Left colon (tissue), 2 donors: ENCODE data around the gene CETN1. TPM values are rescaled to one million over a fixed set of nuclear protein-coding genes. Genes with fewer than 3 reads are reported as not detected.

ENCODE experiments used
- ATAC-seq: fragments of 200-7000 bp; cut with Tn5 transposase; one replicate; pipeline ENCODE4 v1.9.1; 2020; ENCODE audit warnings: mild to moderate bottlenecking, moderate library complexity
- DNase-seq, 2 donors: peaks; one replicate each; pipeline ENCODE4 v3.0.0-alpha.2; 2020
- intact Hi-C, 2 donors: fragments of 100-400 bp; cut with DNase I in 1 of 2; cut with micrococcal nuclease in 1 of 2; formaldehyde crosslinking; loops; one replicate each; pipeline versions ENCODE4 v1.11.2 to v1.14.0; 2022; cut with DNase I, micrococcal nuclease
- total RNA-seq, 2 donors: library from RNA; stranded (reverse); fragmentation: NEBNext Ultra II Directional; extraction: Animal tissue kit (Norgen Biotek cat#: 25700); gene quantifications; one replicate each; pipeline ENCODE4 v1.2.1, GENCODE V29; 2021
- donor health status: DM: no; HTN: no; CAD: no.
- donor health status: DM: yes; HTN: yes; CAD: no.

CETN1 gene
- total RNA-seq, 2 donors from 2014 or later, result not detected

- DNase-seq (no peak), ATAC-seq (no peak)
- intact Hi-C loops, result no loop called here
These were observed 5.9 kb upstream of the CETN1 start for GRCh38 chr18:574149-574860.

DNA sequence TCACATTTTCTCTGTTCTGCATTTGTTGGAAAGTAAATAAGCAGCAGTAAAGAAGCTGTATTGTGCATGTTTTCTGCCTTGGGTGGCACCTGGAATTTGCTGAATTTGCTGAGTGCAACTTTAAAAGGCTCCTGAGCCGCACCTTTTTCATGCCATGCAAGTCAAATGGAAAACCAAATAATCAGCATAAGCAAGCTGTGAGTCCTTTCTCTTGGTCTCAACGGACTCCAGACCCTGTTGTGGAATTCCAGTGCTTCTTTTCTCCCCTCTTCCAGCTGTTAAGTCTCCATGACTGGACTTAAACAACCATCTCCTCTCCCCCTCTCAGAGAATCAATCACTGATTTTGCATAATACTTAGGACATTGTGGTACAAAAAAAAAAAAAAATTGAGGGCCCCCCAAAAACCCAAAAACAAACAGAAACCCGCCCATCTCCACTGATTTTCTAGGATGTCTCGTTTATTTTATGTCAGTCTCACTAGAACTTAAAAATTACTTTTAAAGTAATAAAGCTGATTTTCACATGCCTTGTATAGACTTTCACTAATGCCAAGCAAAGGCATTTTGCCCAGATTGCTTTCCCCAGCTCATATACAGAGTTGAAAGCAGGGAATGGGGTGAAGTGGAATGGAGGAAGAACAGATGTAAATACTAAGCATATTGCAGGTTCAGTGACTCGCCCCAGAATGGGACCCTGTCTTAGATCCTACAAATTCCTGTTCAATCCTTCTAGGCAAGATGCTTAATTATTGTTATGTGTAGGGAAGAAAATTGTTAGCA, 5.1 kb upstream of the CETN1 start:
- ATAC-seq, result no peak
- intact Hi-C loops, result no loop called here
- no peak for DNase-seq

GRCh38 chr18:576924-577323, 3.3 kb upstream of the CETN1 start:
- ATAC-seq, result no peak
- intact Hi-C loops, result no loop called here
- no peak for DNase-seq

DNA sequence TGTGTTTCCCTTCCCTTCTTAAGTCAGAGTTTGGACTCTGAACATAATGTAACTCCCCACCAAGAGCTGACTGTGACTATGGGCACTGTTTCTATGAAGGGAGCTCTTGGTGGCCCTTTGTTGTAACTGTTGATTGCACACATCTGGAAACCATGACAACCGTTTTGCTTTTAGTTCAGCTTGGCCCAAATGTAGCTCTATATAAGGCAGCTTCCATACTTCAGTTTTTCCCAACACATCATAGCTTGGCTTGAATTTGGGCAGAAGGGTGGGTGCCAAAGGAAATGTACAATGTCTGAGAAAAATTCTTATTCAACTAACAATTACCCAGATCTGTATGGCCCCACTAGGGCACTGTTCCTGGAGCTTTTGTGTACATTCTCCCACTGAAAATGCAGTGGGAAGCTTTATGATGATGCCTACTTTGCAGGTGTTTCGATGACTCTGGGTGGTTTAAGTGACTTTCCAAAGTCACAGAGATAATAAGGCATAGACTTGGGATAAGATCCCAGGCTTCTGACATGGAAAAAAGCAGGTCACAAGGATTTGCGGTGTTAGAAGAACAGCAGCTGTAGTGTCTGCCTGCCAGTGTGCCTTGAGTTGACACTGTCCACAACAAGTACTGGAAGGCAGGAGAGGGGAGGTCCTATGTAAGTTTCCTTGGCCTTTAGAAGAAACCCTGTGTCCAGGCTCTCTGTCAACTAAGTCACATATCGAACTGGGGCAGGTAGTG, 2.4 kb upstream of the CETN1 start:
- intact Hi-C loops, result no loop called here
- DNase-seq (no peak), ATAC-seq (no peak)

GRCh38 chr18:579238-579637, 942 bp upstream of the CETN1 start:
- intact Hi-C loops, result no loop called here
- ATAC-seq, result no peak
- DNase-seq, result no peak

DNA sequence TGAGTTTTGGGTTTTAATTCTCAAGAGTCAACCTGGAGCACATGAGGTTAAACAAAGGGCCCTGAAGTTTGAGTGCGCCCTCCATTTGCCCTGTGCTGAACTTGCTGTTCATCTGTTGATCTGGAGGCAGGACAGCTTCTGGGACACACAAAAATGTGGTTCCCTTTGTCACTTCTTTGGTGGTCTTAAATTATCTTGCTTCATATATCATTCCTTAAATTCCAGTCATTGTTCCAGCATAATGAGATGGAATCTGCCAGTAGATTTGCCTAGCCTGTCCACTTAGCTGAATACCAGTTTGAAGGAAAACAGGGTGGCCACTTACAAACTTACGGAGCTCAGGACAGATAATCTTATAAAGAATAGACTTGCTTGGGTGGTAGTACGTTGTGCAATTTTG, 916 bp downstream of the CETN1 start:
- ATAC-seq, result no peak
- intact Hi-C loops, result no loop called here
- no peak for DNase-seq

GRCh38 chr18:582465-582864, 2.3 kb downstream of the CETN1 start:
- ATAC-seq (no peak), DNase-seq (no peak)
- intact Hi-C loops, result no loop called here

GRCh38 chr18:595068-595467, 14.9 kb downstream of the CETN1 start:
- intact Hi-C loops, result no loop called here
- no peak for ATAC-seq

GRCh38 chr18:595571-595970, 15.4 kb downstream of the CETN1 start:
- no peak for DNase-seq
- no peak for ATAC-seq
- intact Hi-C loops, result no loop called here

More at GRCh38 chr18:595068-595467, 14.9 kb downstream of the CETN1 start:
- DNase-seq, result no peak

DNA sequence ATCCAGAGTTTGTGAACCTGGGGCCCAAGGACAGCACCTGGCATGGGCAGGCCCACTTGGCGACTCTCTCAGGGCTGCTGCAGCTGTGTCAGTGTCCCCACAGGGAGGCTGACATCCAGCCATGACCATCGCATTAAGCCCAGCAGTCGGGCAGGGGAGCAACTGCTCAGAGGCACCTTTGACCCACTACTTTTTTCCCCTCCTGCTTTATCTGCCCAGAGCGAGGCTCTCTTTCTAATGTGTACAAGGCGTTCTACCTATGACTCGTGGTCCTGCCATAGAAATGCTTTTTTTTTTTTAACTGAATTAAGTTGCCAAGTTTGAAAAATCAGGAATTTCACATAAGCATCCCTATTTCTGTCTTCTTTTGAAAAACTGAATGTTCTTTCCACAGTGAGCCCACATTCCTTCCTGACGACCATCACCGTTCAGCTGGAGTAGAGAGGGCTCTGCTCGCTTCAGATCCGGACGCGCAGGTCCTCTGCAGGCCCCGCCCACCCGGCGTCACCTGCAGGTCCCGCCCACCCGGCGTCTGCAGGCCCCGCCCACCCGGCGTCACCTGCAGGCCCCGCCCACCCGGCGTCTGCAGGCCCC, 16.2 kb downstream of the CETN1 start:
- peak; percentile 57 to 77 for DNase-seq
- ATAC-seq, result peak; percentile 85
- intact Hi-C loops, result no loop called here

DNA sequence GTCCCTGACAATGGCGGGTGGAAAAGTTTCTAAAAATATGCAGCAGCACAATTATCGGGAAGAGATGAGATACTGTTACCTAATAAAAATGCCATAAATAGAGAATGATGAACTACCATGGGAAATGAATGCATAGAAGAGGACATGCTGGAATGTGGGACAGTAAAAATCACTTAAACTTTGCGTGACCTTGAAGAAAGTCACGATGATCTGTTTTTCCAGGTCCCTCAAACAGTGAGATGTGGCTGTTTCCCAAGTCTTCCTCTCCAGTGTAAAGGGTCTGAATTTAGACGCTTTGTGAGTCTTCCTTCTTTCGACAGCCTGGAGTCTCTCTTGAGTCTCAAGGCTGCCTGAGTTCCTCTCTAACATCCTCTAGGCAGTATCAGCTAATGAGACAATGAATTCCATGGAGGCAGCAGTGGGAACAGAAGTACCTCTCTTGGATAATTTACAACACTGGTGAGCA, 18.0 kb downstream of the CETN1 start:
- no peak for ATAC-seq
- DNase-seq, result no peak
- intact Hi-C loops, result no loop called here

GRCh38 chr18:600107-600506, 19.9 kb downstream of the CETN1 start:
- intact Hi-C loops, result no loop called here
- DNase-seq (no peak), ATAC-seq (no peak)

DNA sequence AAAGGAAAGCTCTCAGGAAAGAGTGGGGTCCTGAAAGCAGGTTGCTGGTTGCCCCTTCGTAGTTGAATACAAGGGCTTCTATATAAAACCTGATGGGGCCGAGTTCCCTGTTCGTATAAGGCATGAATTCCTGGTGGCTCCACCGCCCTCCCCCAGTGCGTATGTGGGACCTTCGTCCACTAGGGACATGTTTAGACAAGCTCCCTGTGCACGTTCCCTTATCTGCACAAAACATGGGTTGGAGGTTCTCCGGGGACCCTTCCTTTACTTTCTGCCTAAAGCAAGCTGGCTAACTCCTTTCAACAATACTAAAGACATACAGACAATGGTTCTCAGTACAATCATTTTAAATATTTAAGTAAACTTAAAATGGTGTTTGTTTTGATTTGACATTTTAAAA, 24.6 kb downstream of the CETN1 start:
- ATAC-seq, result no peak
- DNase-seq, result no peak
- intact Hi-C loops, result no loop called here

- ATAC-seq, result no peak
These were observed 27.8 kb downstream of the CETN1 start for GRCh38 chr18:607930-608329.

DNA sequence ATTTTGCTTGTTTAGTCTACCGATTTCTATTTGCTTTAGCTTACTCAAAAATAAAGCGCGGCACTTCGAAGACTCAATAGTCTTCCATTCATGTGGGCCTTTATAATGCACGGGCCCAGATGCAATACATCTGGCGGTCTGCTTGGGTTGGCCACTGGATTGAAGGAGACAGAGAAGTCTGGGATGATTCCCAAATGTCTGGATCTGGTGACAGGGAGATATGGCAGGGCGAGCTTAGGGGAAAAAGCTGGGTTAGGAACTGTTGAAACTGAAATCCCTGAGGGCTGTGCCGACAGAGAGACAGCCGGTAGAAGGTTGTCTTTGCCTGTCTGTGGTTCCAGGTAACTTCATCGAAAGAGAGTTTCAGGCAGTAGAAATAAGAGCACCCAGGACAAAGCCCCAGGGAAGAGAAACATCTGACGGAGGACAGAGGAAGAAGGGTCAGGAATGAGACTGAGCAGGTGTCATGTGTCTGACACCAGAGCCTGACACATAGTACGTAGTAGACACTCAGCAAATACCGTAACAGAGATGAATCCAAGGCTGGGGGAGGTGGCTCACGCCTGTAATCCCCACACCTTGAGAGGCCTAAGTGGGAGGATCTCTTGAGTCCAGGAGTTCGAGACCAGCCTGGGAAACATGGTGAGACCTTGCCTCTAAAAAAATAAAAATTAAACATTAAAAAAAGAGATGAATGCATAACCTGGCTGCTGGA, 30.2 kb downstream of the CETN1 start:
- intact Hi-C loops, result loop anchor here in 1 of 2 donors (10.0 kb wide), 1 partner anchor 316 kb away; no protein-coding TSS in a partner anchor
- DNase-seq, result no peak
- ATAC-seq, result no peak

More at GRCh38 chr18:607930-608329, 27.8 kb downstream of the CETN1 start:
- DNase-seq, result no peak
- intact Hi-C loops, result no loop called here

- intact Hi-C loops, result loop anchor here in 1 of 2 donors (10.0 kb wide), 1 partner anchor 317 kb away; no protein-coding TSS in a partner anchor
- DNase-seq (no peak), ATAC-seq (no peak)
These were observed 32.0 kb downstream of the CETN1 start for GRCh38 chr18:612156-612555.

DNA sequence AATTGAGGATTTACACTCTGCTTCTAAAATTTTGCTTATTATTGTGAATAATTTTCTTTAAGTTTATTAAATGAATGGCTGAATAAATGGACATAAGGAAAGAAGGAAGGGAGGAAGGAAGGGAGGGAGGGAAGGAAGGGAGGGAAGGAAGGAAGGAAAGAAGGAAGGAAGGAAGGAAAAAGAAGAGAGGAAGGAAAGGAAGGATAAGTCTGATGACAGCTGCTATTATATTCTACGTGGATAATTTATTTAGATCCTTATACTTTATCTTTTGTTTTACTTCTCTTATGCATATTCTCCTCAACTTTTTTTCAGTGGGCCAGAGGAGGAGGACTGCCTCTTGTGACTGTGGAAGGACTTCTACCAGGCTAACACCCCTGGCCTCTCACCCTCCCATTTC, 34.0 kb downstream of the CETN1 start:
- intact Hi-C loops, result loop anchor here (2.0 to 10.0 kb wide), 2 partner anchors 319 to 325 kb away; no protein-coding TSS in a partner anchor
- DNase-seq (no peak), ATAC-seq (no peak)

- ATAC-seq (no peak), DNase-seq (no peak)
- intact Hi-C loops, result loop anchor here (2.0 to 10.0 kb wide), 2 partner anchors 320 to 326 kb away; no protein-coding TSS in a partner anchor
These were observed 34.9 kb downstream of the CETN1 start for GRCh38 chr18:615092-615521.
